Fibroblast of skin of scalp (primary cell): ENCODE data around the gene DPM2.
A peak's percentile ranks its signal among the peaks of the same experiment; 100 is the strongest.

Experiments
- DNase-seq: peaks from one replicate; pipeline ENCODE4 v3.0.0-alpha.2; 2013

DPM2 gene

GRCh38 chr9:127936347-127936852 lies 1.3 kb downstream of the DPM2 start:
- DNase-seq: no peak

- DNase-seq: no peak
These were observed 1.9 kb downstream of the DPM2 start for GRCh38 chr9:127935765-127936221.

GRCh38 chr9:127934986-127935385 lies 2.7 kb downstream of the DPM2 start:
- DNase-seq: no peak

GRCh38 chr9:127934248-127934647 lies 3.4 kb downstream of the DPM2 start:
- DNase-seq: no peak

- peak; percentile 79 for DNase-seq
These were observed 6.4 kb downstream of the DPM2 start for GRCh38 chr9:127931092-127931881.

- peak; percentile 78 for DNase-seq
These were observed 7.2 kb downstream of the DPM2 start, which contains the start of gene PIP5KL1 for GRCh38 chr9:127930231-127931091. TSS of gene PIP5KL1 (minus strand) at chr9:127930777. CDS start at chr9:127930752, 25 bp downstream.

- DNase-seq: no peak
These were observed 8.1 kb downstream of the DPM2 start for GRCh38 chr9:127929625-127929979.

GRCh38 chr9:127928676-127929624 lies 8.7 kb downstream of the DPM2 start:
- peak; percentile 49 for DNase-seq

- DNase-seq: no peak
These were observed 9.5 kb downstream of the DPM2 start for GRCh38 chr9:127927988-127928675.

GRCh38 chr9:127927201-127927987 lies 10.3 kb downstream of the DPM2 start:
- no peak for DNase-seq

- DNase-seq: no peak
These were observed 10.8 kb downstream of the DPM2 start for GRCh38 chr9:127926906-127927200.

GRCh38 chr9:127925959-127926905 lies 11.4 kb downstream of the DPM2 start:
- DNase-seq: no peak

- DNase-seq: no peak
These were observed 12.8 kb downstream of the DPM2 start for GRCh38 chr9:127924736-127925444.

- DNase-seq: peak; percentile 97
These were observed 13.9 kb downstream of the DPM2 start for GRCh38 chr9:127923771-127924170.

GRCh38 chr9:127923046-127923445 lies 14.6 kb downstream of the DPM2 start:
- no peak for DNase-seq

GRCh38 chr9:127921557-127922120 lies 16.0 kb downstream of the DPM2 start:
- DNase-seq: peak; percentile 57

GRCh38 chr9:127920794-127921193 lies 16.9 kb downstream of the DPM2 start:
- no peak for DNase-seq

GRCh38 chr9:127919253-127919815 lies 18.3 kb downstream of the DPM2 start:
- DNase-seq: peak; percentile 98
